Medulla oblongata (tissue), 1 donor: ENCODE results near the gene DPYSL5.

Source experiments
- DNase-seq: peaks from one replicate; pipeline ENCODE4 v3.0.0-alpha.2; 2015; ENCODE audit errors: extremely low spot score

Gene DPYSL5

GRCh38 chr2:26845021-26845420 lies 2.9 kb upstream of the DPYSL5 start:
- no peak for DNase-seq

GRCh38 chr2:26846334-26847306 lies 1.3 kb upstream of the DPYSL5 start:
- peak; percentile 89 for DNase-seq

- no peak for DNase-seq
Measured at GRCh38 chr2:26847307-26847654, 651 bp upstream of the DPYSL5 start.

GRCh38 chr2:26848336-26849055 lies 564 bp downstream of the DPYSL5 start:
- no peak for DNase-seq

- no peak for DNase-seq
Measured at GRCh38 chr2:26849056-26849999, 1.4 kb downstream of the DPYSL5 start.

GRCh38 chr2:26850000-26850431 lies 2.1 kb downstream of the DPYSL5 start:
- no peak for DNase-seq

GRCh38 chr2:26850505-26850904 lies 2.6 kb downstream of the DPYSL5 start:
- no peak for DNase-seq

GRCh38 chr2:26852405-26853306 lies 4.7 kb downstream of the DPYSL5 start:
- DNase-seq: peak; percentile 66

GRCh38 chr2:26853751-26854150 lies 5.8 kb downstream of the DPYSL5 start:
- no peak for DNase-seq

GRCh38 chr2:26854283-26854827 lies 6.4 kb downstream of the DPYSL5 start:
- no peak for DNase-seq

GRCh38 chr2:26855466-26855865 lies 7.5 kb downstream of the DPYSL5 start:
- DNase-seq: no peak

GRCh38 chr2:26859622-26860021 lies 11.7 kb downstream of the DPYSL5 start:
- no peak for DNase-seq

GRCh38 chr2:26860211-26860850 lies 12.4 kb downstream of the DPYSL5 start:
- DNase-seq: no peak

- DNase-seq: no peak
Measured at GRCh38 chr2:26861610-26862224, 13.8 kb downstream of the DPYSL5 start.

- no peak for DNase-seq
Measured at GRCh38 chr2:26864226-26864625, 16.3 kb downstream of the DPYSL5 start.

GRCh38 chr2:26864646-26865045 lies 16.7 kb downstream of the DPYSL5 start:
- no peak for DNase-seq

- DNase-seq: no peak
Measured at GRCh38 chr2:26870585-26871095, 22.7 kb downstream of the DPYSL5 start.

- DNase-seq: no peak
Measured at GRCh38 chr2:26873286-26873983, 25.5 kb downstream of the DPYSL5 start.

- no peak for DNase-seq
Measured at GRCh38 chr2:26874514-26874913, 26.6 kb downstream of the DPYSL5 start.
